GM20431 (cell line): Measurements from ENCODE around the gene FCRL2.
"Not testable (repeated sequence)": the region's sequence is repeated elsewhere in the genome, so short reads cannot be mapped to it uniquely, and the experiment has no call there.

ENCODE experiments used
- in situ Hi-C: fragments of 300-500 bp; cut with MseI, MboI; formaldehyde crosslinking; loops from one replicate; pipeline ENCODE4 v1.15.0; 2020; ENCODE audit warnings: low sequenced_read_pairs; ENCODE audit not compliant: unreplicated experiment

FCRL2 gene

GRCh38 chr1:157758018-157758417, 18.9 kb downstream of the FCRL2 start:
- in situ Hi-C loops = no loop called here

GRCh38 chr1:157753611-157754010, 23.3 kb downstream of the FCRL2 start:
- in situ Hi-C loops = no loop called here

- in situ Hi-C loops = no loop called here
Measured at GRCh38 chr1:157751283-157751682, 25.6 kb downstream of the FCRL2 start.

GRCh38 chr1:157748262-157748817, 28.6 kb downstream of the FCRL2 start:
- in situ Hi-C loops = no loop called here

GRCh38 chr1:157739229-157739901, 37.6 kb downstream of the FCRL2 start:
- in situ Hi-C loops = no loop called here

- in situ Hi-C loops = not testable (repeated sequence)
Measured at GRCh38 chr1:157735991-157736390, 40.9 kb downstream of the FCRL2 start.

GRCh38 chr1:157734321-157734720, 42.6 kb downstream of the FCRL2 start:
- in situ Hi-C loops = no loop called here

- in situ Hi-C loops = no loop called here
Measured at GRCh38 chr1:157732755-157733154, 44.2 kb downstream of the FCRL2 start.

GRCh38 chr1:157725221-157725577, 51.7 kb downstream of the FCRL2 start:
- in situ Hi-C loops = no loop called here

GRCh38 chr1:157724537-157725220, 52.3 kb downstream of the FCRL2 start:
- in situ Hi-C loops = no loop called here

GRCh38 chr1:157723157-157723556, 53.8 kb downstream of the FCRL2 start:
- in situ Hi-C loops = no loop called here

- in situ Hi-C loops = no loop called here
Measured at GRCh38 chr1:157721985-157722384, 54.9 kb downstream of the FCRL2 start.

GRCh38 chr1:157715736-157716135, 61.2 kb downstream of the FCRL2 start:
- in situ Hi-C loops = no loop called here

- in situ Hi-C loops = no loop called here
Measured at GRCh38 chr1:157711802-157712201, 65.1 kb downstream of the FCRL2 start.

GRCh38 chr1:157704878-157705277, 72.1 kb downstream of the FCRL2 start:
- in situ Hi-C loops = no loop called here

GRCh38 chr1:157703981-157704380, 73.0 kb downstream of the FCRL2 start:
- in situ Hi-C loops = no loop called here

GRCh38 chr1:157702308-157702825, 74.6 kb downstream of the FCRL2 start:
- in situ Hi-C loops = no loop called here

- in situ Hi-C loops = no loop called here
Measured at GRCh38 chr1:157700732-157701131, 76.2 kb downstream of the FCRL2 start, which contains the start of gene FCRL3. TSS of gene FCRL3 (minus strand) at chr1:157700769. CDS start at chr1:157700489, 280 bp downstream.

- in situ Hi-C loops = no loop called here
Measured at GRCh38 chr1:157700305-157700704, 76.6 kb downstream of the FCRL2 start.

- in situ Hi-C loops = no loop called here
Measured at GRCh38 chr1:157697781-157698569, 79.0 kb downstream of the FCRL2 start.
